HFFc6 (cell line): ENCODE data around the gene FOXO1. TPM values are rescaled to one million over a fixed set of nuclear protein-coding genes. Genes with fewer than 3 reads are reported as not detected.

Source experiments
- DNase-seq: peaks from one replicate; pipeline ENCODE4 v3.0.0-alpha.2; 2018
- H3K27ac Mint-ChIP-seq: 2 replicates; pipeline ENCODE4 v1.8.0; 2020; ENCODE audit warnings: mild to moderate bottlenecking, mixed read lengths
- H3K27me3 Mint-ChIP-seq: 2 replicates; pipeline ENCODE4 v1.8.0; 2021; ENCODE audit warnings: mild to moderate bottlenecking, moderate library complexity, mixed read lengths; ENCODE audit not compliant: insufficient read depth
- H3K36me3 Mint-ChIP-seq: 2 replicates; pipeline ENCODE4 v1.8.0; 2021; ENCODE audit warnings: low read depth, mixed read lengths
- H3K4me1 Mint-ChIP-seq: 2 replicates; pipeline ENCODE4 v1.8.0; 2020; ENCODE audit warnings: low read depth, mixed read lengths
- H3K4me3 Mint-ChIP-seq: 2 replicates; pipeline ENCODE4 v1.8.0; 2020; ENCODE audit warnings: mild to moderate bottlenecking, moderate library complexity, mixed read lengths
- H3K9me3 Mint-ChIP-seq: 2 replicates; pipeline ENCODE4 v1.8.0; 2020; ENCODE audit warnings: mild to moderate bottlenecking, mixed read lengths
- total RNA-seq, 6 experiments: library from RNA; stranded (reverse); fragmentation: NEBNext Ultra II Directional; extraction: Animal tissue kit (Norgen Biotek cat#: 25700); gene quantifications; 2 replicates in 1 of 6; 3 replicates in 5 of 6; pipeline ENCODE4 v1.2.3, GENCODE V29; 2021
- TF ChIP-seq, protein P1 (sequence below): fragments of 200-600 bp; sonication (generic); IDR thresholded peaks from 2 replicates; pipeline ENCODE4 v1.5.0; 2021; ENCODE audit warnings: antibody characterized with exemption, mild to moderate bottlenecking

FOXO1 gene
- total RNA-seq, 6 experiments from 2014 or later: 0.48 to 1.1 (median 0.63) TPM

DNA sequence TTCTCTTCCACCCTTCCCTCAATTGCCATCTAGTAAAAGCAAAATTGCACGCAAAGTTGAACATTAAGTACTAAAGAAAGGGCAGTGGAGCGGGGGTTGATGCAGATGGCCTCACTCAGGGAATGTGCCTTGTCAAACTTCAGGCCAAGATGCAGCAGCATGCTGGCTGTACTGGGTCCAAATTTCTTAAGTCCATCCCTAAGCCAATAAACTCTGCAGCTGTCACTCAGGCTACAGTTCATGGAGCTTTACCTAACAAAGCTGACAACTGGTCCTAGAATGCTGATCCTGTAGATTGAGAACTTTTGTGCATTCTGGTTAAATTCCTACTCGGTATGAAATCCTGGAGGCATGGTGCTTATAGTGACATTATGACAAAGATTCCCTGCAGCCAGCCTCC, 88.4 kb downstream of the FOXO1 start:
- Mint-ChIP-seq H3K36me3 (no peaks in the 10 kb centered on the region), H3K4me1 (no peaks in the 10 kb centered on the region), H3K27ac (no peak overlapping the region), H3K9me3 (no peaks in the 10 kb centered on the region), H3K4me3 (no peak overlapping the region), H3K27me3 (peaks cover 2% of the 10 kb centered on the region; the same call in 1 of the 2 replicates)
- DNase-seq: no peak
- TF ChIP-seq, protein P1, sequence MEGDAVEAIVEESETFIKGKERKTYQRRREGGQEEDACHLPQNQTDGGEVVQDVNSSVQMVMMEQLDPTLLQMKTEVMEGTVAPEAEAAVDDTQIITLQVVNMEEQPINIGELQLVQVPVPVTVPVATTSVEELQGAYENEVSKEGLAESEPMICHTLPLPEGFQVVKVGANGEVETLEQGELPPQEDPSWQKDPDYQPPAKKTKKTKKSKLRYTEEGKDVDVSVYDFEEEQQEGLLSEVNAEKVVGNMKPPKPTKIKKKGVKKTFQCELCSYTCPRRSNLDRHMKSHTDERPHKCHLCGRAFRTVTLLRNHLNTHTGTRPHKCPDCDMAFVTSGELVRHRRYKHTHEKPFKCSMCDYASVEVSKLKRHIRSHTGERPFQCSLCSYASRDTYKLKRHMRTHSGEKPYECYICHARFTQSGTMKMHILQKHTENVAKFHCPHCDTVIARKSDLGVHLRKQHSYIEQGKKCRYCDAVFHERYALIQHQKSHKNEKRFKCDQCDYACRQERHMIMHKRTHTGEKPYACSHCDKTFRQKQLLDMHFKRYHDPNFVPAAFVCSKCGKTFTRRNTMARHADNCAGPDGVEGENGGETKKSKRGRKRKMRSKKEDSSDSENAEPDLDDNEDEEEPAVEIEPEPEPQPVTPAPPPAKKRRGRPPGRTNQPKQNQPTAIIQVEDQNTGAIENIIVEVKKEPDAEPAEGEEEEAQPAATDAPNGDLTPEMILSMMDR: no peak

DNA sequence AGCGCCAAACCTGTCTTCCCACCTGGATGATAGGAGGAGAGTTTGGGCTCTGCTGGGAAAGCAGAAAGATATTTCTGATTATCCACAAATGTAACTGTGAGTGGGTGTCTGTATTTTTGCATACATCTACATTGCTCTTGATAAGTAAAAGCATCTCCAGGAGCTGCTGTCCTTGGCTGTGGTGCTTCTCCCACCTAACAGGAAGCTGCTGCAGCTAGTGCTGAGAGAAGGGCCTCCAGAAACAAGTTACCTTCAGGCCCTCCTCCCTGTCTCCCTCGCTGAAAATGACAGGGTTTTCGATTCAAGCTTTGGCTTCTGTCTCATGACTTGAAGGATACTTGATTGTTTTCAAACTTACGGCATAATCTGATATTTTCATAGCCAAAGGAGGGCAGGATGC, 90.1 kb downstream of the FOXO1 start:
- Mint-ChIP-seq H3K9me3 (no peaks in the 10 kb centered on the region), H3K27me3 (peaks cover 2% of the 10 kb centered on the region; the same call in 1 of the 2 replicates), H3K4me3 (no peak overlapping the region), H3K4me1 (no peaks in the 10 kb centered on the region), H3K27ac (no peak overlapping the region), H3K36me3 (no peaks in the 10 kb centered on the region)
- no peak for DNase-seq
- TF ChIP-seq, protein P1: no peak

DNA sequence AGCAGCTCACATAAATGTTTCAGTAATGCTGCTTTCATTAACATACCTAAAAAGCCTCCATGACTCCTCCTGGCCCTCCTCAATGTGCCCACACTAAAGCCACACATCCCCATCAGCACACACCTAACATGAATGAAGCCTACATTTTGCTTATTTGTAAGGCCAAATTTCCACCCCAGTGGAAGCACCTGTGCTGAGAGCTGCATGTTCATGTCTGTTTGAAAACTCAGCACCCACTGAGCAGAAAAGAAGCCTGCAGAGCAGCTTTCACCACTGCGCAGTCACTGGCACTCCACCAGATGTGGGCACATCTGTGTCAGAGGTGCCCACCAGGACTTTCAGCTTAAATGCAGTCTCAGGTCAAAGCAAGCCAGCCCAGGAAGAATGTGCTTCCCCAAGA, 93.5 kb downstream of the FOXO1 start:
- Mint-ChIP-seq H3K4me3 (no peak overlapping the region), H3K9me3 (no peaks in the 10 kb centered on the region), H3K36me3 (no peaks in the 10 kb centered on the region), H3K27ac (no peak overlapping the region), H3K27me3 (peaks cover 5% of the 10 kb centered on the region; the same call in 1 of the 2 replicates), H3K4me1 (no peaks in the 10 kb centered on the region)
- DNase-seq: no peak
- TF ChIP-seq, protein P1: no peak

DNA sequence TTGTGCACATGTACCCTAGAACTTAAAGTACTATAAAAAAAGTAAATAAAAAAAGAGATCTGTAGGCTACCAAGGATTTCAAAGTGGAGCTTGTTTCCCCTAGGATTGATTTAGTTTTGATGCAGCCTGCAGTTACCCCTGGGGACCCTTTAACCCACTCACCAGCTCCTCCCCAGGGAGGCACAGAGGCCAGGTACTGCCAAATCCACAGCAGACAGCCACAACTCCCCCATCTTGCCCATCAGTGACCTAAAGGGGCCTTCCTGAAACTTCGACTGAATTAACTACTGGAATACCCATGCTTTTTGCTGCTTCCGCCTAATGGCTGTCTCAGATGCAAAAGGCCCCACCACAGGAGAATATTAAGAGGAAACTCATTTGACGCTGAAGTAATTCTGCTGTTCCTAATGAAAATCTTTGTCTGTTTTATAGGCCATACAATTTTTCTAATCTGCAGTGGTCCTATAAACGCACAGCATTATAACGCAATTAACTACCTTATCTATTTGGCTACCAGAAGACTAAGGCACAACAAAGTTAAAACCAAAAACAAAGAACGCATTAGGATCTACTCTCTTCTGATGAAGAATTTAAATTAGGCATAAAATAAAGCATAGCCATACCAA, 95.0 kb downstream of the FOXO1 start:
- TF ChIP-seq, protein P1: no peak
- H3K27ac Mint-ChIP-seq: no peak overlapping the region
- H3K9me3 Mint-ChIP-seq: no peaks in the 10 kb centered on the region
- no peaks in the 10 kb centered on the region for H3K36me3 Mint-ChIP-seq
- H3K4me3 Mint-ChIP-seq: no peak overlapping the region
- peaks cover 7% of the 10 kb centered on the region; the same call in 1 of the 2 replicates for H3K27me3 Mint-ChIP-seq
- H3K4me1 Mint-ChIP-seq: no peaks in the 10 kb centered on the region
- DNase-seq: no peak

DNA sequence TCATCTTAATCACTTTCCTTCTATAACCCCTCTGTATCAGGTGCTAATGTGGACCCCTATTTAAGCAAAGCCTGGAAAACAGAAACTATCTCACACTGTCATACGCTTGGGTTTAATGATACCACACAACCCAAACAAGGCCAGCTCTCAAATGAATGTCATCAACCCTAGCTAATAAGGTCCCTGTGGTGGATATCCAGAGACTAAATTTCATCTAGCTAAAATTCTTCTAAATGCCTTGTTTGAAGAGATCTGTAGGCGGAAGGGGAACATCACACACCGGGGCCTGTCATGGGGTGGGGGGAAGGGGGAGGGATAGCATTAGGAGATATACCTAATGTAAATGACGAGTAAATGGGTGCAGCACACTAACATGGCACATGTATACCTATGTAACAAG, 95.5 kb downstream of the FOXO1 start:
- no peak overlapping the region for H3K4me3 Mint-ChIP-seq
- TF ChIP-seq, protein P1: no peak
- no peak for DNase-seq
- no peaks in the 10 kb centered on the region for H3K9me3 Mint-ChIP-seq
- H3K27ac Mint-ChIP-seq: no peak overlapping the region
- H3K4me1 Mint-ChIP-seq: no peaks in the 10 kb centered on the region
- no peaks in the 10 kb centered on the region for H3K36me3 Mint-ChIP-seq
- H3K27me3 Mint-ChIP-seq: peaks cover 7% of the 10 kb centered on the region; the same call in 1 of the 2 replicates
